ENCODE measurements around the gene CAV3. TPM values are rescaled to one million over a fixed set of nuclear protein-coding genes. Genes with fewer than 3 reads are reported as not detected.

CAV3 gene
- total RNA-seq, 5 donors from 2014 or later (not counting 1 experiment from before 2014, with no cell fraction given): not detected

DNA sequence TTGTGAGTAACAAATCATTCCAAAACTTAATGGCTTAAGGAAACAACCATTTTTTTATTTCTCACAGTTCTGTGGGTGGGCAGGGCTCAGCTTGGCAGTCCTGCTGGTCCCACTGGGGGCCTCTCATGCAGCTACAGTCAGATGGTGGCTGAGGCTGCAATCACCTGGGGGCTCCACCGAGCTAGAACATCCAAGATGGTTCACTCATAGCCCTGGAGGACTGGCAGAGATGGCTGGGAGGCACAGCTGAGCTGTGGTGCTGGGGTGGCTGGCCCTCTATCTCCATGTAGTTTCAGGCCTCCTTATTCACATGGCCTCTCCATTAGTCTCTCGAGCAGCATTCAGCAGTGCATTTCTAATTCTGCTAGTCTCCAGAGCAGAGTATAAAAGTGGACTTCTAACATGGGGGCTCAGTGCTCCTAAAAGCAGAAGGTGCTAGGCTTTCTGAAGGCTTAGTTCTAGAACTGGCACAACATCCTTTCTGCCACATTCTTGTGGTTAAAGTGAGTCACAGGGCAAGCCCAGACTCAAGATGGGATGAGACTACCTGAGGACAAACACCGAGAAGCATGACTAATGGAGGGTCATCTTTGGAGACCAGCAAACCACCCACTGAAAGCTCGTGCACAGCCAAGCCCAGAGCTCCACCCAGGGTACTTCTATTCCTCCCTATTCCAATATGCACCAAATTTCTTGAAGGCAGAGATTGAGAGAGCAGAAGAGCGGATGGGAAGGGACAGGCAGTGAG lies 6.3 kb downstream of the CAV3 start:
- CTCF ChIA-PET: interaction anchor here in 1 of 2 donors (1.3 kb wide), 1 partner anchor 30 kb away, joined by 4 read pairs; the partner anchor contains the start of gene OXTR
- Mint-ChIP-seq H3K9me3 (no peaks in the 10 kb centered on the region), H3K27ac (no peak overlapping the region), H3K27me3 (peaks cover 7 to 8% of the 10 kb centered on the region in 2 donors), H3K36me3 (no peaks in the 10 kb centered on the region), H3K4me1 (no peaks in the 10 kb centered on the region), H3K4me3 (no peak overlapping the region)
- Histone ChIP-seq H3K4me1 (ENCODE audit: control insufficient read depth in 1 of 2, extremely low read depth in 1 of 2, insufficient read depth in 2 of 2, low read length in 2 of 2) (no peaks in the 10 kb centered on the region), H3K4me3 (ENCODE audit: control insufficient read depth in 1 of 2, extremely low read depth in 1 of 2, low read length in 1 of 2) (no peak overlapping the region), H3K36me3 (ENCODE audit: control insufficient read depth in 2 of 2, extremely low read depth in 1 of 2, insufficient read depth in 1 of 2, low read length in 1 of 2) (no peaks in the 10 kb centered on the region), H3K27ac (ENCODE audit: low read length) (no peak overlapping the region), H3K27me3 (replicated peaks in 1 of 2; ENCODE audit: control insufficient read depth in 2 of 2, extremely low read depth in 1 of 2, insufficient read depth in 2 of 2, low read length in 1 of 2) (peaks cover 0 to 15% of the 10 kb centered on the region in 2 experiments), H3K9me3 (no peaks in the 10 kb centered on the region)
- WGBS (ENCODE audit: insufficient coverage): 64% methylated on average over 2 of the region's 5 CpGs
- DNase-seq (no peak), ATAC-seq (replicated peaks in 1 of 4) (peak in 1 of 4 experiments; percentile 16)
- POLR2A ChIA-PET: no interaction called here

GRCh38 chr3:8741581-8742261 lies 8.1 kb downstream of the CAV3 start:
- no peaks in the 10 kb centered on the region for H3K36me3 ChIP-seq (ENCODE audit: control insufficient read depth in 2 of 2, extremely low read depth in 1 of 2, insufficient read depth in 1 of 2, low read length in 1 of 2)
- Mint-ChIP-seq H3K4me3 (no peak overlapping the region), H3K27me3 (peaks cover 5 to 7% of the 10 kb centered on the region in 2 donors), H3K4me1 (no peaks in the 10 kb centered on the region), H3K27ac (no peak overlapping the region), H3K9me3 (no peaks in the 10 kb centered on the region), H3K36me3 (no peaks in the 10 kb centered on the region)
- DNase-seq (no peak), ATAC-seq (replicated peaks in 1 of 4) (no peak)
- peaks cover 0 to 9% of the 10 kb centered on the region in 2 experiments for H3K27me3 ChIP-seq (replicated peaks in 1 of 2; ENCODE audit: control insufficient read depth in 2 of 2, extremely low read depth in 1 of 2, insufficient read depth in 2 of 2, low read length in 1 of 2)
- CTCF ChIA-PET: interaction anchor here in 1 of 2 donors (0.7 kb wide), 1 partner anchor 1845 kb away, joined by 3 read pairs; no protein-coding TSS in a partner anchor
- no peaks in the 10 kb centered on the region for H3K4me1 ChIP-seq (ENCODE audit: control insufficient read depth in 1 of 2, extremely low read depth in 1 of 2, insufficient read depth in 2 of 2, low read length in 2 of 2)
- H3K9me3 ChIP-seq: no peaks in the 10 kb centered on the region
- H3K4me3 ChIP-seq (ENCODE audit: control insufficient read depth in 1 of 2, extremely low read depth in 1 of 2, low read length in 1 of 2): no peak overlapping the region
- WGBS (ENCODE audit: insufficient coverage): 40% methylated on average over 12 of the region's 13 CpGs
- no peak overlapping the region for H3K27ac ChIP-seq (ENCODE audit: low read length)
- POLR2A ChIA-PET: no interaction called here

- no peaks in the 10 kb centered on the region for H3K4me1 ChIP-seq (ENCODE audit: control insufficient read depth in 1 of 2, extremely low read depth in 1 of 2, insufficient read depth in 2 of 2, low read length in 2 of 2)
- no peak overlapping the region for H3K27ac Mint-ChIP-seq
- H3K36me3 Mint-ChIP-seq: no peaks in the 10 kb centered on the region
- H3K27ac ChIP-seq (ENCODE audit: low read length): no peak overlapping the region
- ATAC-seq (replicated peaks in 1 of 4) (no peak), DNase-seq (no peak)
- H3K4me3 Mint-ChIP-seq: no peak overlapping the region
- CTCF ChIA-PET: no interaction called here
- H3K27me3 ChIP-seq (replicated peaks in 1 of 2; ENCODE audit: control insufficient read depth in 2 of 2, extremely low read depth in 1 of 2, insufficient read depth in 2 of 2, low read length in 1 of 2): peaks cover 0 to 5% of the 10 kb centered on the region in 2 experiments
- H3K27me3 Mint-ChIP-seq: peaks cover 5 to 7% of the 10 kb centered on the region in 2 donors
- H3K9me3 ChIP-seq: no peaks in the 10 kb centered on the region
- H3K4me3 ChIP-seq (ENCODE audit: control insufficient read depth in 1 of 2, extremely low read depth in 1 of 2, low read length in 1 of 2): no peak overlapping the region
- WGBS (ENCODE audit: insufficient coverage): 100% methylated on average over 2 of the region's 6 CpGs
- no peaks in the 10 kb centered on the region for H3K9me3 Mint-ChIP-seq
- POLR2A ChIA-PET: no interaction called here
- no peaks in the 10 kb centered on the region for H3K4me1 Mint-ChIP-seq
- no peaks in the 10 kb centered on the region for H3K36me3 ChIP-seq (ENCODE audit: control insufficient read depth in 2 of 2, extremely low read depth in 1 of 2, insufficient read depth in 1 of 2, low read length in 1 of 2)
Observed at GRCh38 chr3:8743021-8743601, 9.5 kb downstream of the CAV3 start.

GRCh38 chr3:8743911-8744310 lies 10.3 kb downstream of the CAV3 start:
- no peaks in the 10 kb centered on the region for H3K36me3 Mint-ChIP-seq

GRCh38 chr3:8745619-8746370 lies 12.2 kb downstream of the CAV3 start:
- DNase-seq (no peak), ATAC-seq (replicated peaks in 1 of 4) (no peak)
- H3K27me3 Mint-ChIP-seq: peaks cover 5 to 7% of the 10 kb centered on the region in 2 donors
- no peaks in the 10 kb centered on the region for H3K9me3 Mint-ChIP-seq
- no peak overlapping the region for H3K27ac Mint-ChIP-seq
- no peaks in the 10 kb centered on the region for H3K36me3 Mint-ChIP-seq
- no peak overlapping the region for H3K4me3 Mint-ChIP-seq
- ChIA-PET POLR2A (no interaction called here), CTCF (no interaction called here)
- H3K36me3 ChIP-seq (ENCODE audit: control insufficient read depth in 2 of 2, extremely low read depth in 1 of 2, insufficient read depth in 1 of 2, low read length in 1 of 2): no peaks in the 10 kb centered on the region
- H3K9me3 ChIP-seq: no peaks in the 10 kb centered on the region
- H3K4me1 Mint-ChIP-seq: no peaks in the 10 kb centered on the region
- peaks cover 0 to 5% of the 10 kb centered on the region in 2 experiments for H3K27me3 ChIP-seq (replicated peaks in 1 of 2; ENCODE audit: control insufficient read depth in 2 of 2, extremely low read depth in 1 of 2, insufficient read depth in 2 of 2, low read length in 1 of 2)
- no peak overlapping the region for H3K27ac ChIP-seq (ENCODE audit: low read length)
- WGBS (ENCODE audit: insufficient coverage): 88% methylated on average over 13 of the region's 25 CpGs
- no peak overlapping the region for H3K4me3 ChIP-seq (ENCODE audit: control insufficient read depth in 1 of 2, extremely low read depth in 1 of 2, low read length in 1 of 2)
- no peaks in the 10 kb centered on the region for H3K4me1 ChIP-seq (ENCODE audit: control insufficient read depth in 1 of 2, extremely low read depth in 1 of 2, insufficient read depth in 2 of 2, low read length in 2 of 2)

More at GRCh38 chr3:8743911-8744310, 10.3 kb downstream of the CAV3 start:
- ChIA-PET CTCF (no interaction called here), POLR2A (no interaction called here)
- Histone ChIP-seq H3K27ac (ENCODE audit: low read length) (no peak overlapping the region), H3K4me1 (ENCODE audit: control insufficient read depth in 1 of 2, extremely low read depth in 1 of 2, insufficient read depth in 2 of 2, low read length in 2 of 2) (no peaks in the 10 kb centered on the region), H3K9me3 (no peaks in the 10 kb centered on the region), H3K4me3 (ENCODE audit: control insufficient read depth in 1 of 2, extremely low read depth in 1 of 2, low read length in 1 of 2) (no peak overlapping the region), H3K36me3 (ENCODE audit: control insufficient read depth in 2 of 2, extremely low read depth in 1 of 2, insufficient read depth in 1 of 2, low read length in 1 of 2) (no peaks in the 10 kb centered on the region), H3K27me3 (replicated peaks in 1 of 2; ENCODE audit: control insufficient read depth in 2 of 2, extremely low read depth in 1 of 2, insufficient read depth in 2 of 2, low read length in 1 of 2) (peaks cover 0 to 5% of the 10 kb centered on the region in 2 experiments)
- Mint-ChIP-seq H3K4me3 (no peak overlapping the region), H3K4me1 (no peaks in the 10 kb centered on the region), H3K27me3 (peaks cover 5 to 7% of the 10 kb centered on the region in 2 donors), H3K27ac (no peak overlapping the region), H3K9me3 (no peaks in the 10 kb centered on the region)
- ATAC-seq (replicated peaks in 1 of 4) (no peak), DNase-seq (no peak)
- WGBS (ENCODE audit: insufficient coverage): no CpG with 5 or more reads among the region's 3 CpGs

- peaks cover 2 to 3% of the 10 kb centered on the region in 2 donors for H3K27me3 Mint-ChIP-seq
- Histone ChIP-seq H3K4me3 (ENCODE audit: control insufficient read depth in 1 of 2, extremely low read depth in 1 of 2, low read length in 1 of 2) (no peak overlapping the region), H3K36me3 (ENCODE audit: control insufficient read depth in 2 of 2, extremely low read depth in 1 of 2, insufficient read depth in 1 of 2, low read length in 1 of 2) (no peaks in the 10 kb centered on the region), H3K9me3 (no peaks in the 10 kb centered on the region), H3K4me1 (ENCODE audit: control insufficient read depth in 1 of 2, extremely low read depth in 1 of 2, insufficient read depth in 2 of 2, low read length in 2 of 2) (no peaks in the 10 kb centered on the region), H3K27ac (ENCODE audit: low read length) (no peak overlapping the region), H3K27me3 (replicated peaks in 1 of 2; ENCODE audit: control insufficient read depth in 2 of 2, extremely low read depth in 1 of 2, insufficient read depth in 2 of 2, low read length in 1 of 2) (peaks cover 0 to 1% of the 10 kb centered on the region in 2 experiments)
- POLR2A ChIA-PET: no interaction called here
- no peak for ATAC-seq (replicated peaks in 1 of 4)
- H3K9me3 Mint-ChIP-seq: no peaks in the 10 kb centered on the region
- no peak overlapping the region for H3K4me3 Mint-ChIP-seq
- DNase-seq: no peak
- no peaks in the 10 kb centered on the region for H3K36me3 Mint-ChIP-seq
- no peaks in the 10 kb centered on the region for H3K4me1 Mint-ChIP-seq
- CTCF ChIA-PET: no interaction called here
- H3K27ac Mint-ChIP-seq: no peak overlapping the region
- 65% methylated on average over 2 of the region's 7 CpGs for WGBS (ENCODE audit: insufficient coverage)
Observed at GRCh38 chr3:8746780-8747345, 13.3 kb downstream of the CAV3 start.
